Stimulated activated naive B cell treated with anti-CD40 and anti-IgM and Interleukin-4, amounts not matched to agents 10 μg/mL and 1 μg/mL and 100 μg/mL, for 72 hours (primary cell): ENCODE data around the gene SEL1L.
"Not testable (repeated sequence)": the region's sequence is repeated elsewhere in the genome, so short reads cannot be mapped to it uniquely, and the experiment has no call there.

Experiments
- ATAC-seq, 2 donors: fragments of 150-1000 bp; cut with Tn5 transposase; replicated peaks; 2 replicates each; pipeline ENCODE4 v1.10.0; 2021; ENCODE audit warnings: moderate library complexity in 1 of 2
- DNase-seq: peaks from one replicate; pipeline ENCODE4 v3.0.0; 2021
- H3K27ac Mint-ChIP-seq: one replicate; pipeline ENCODE4 v1.8.0; 2022; ENCODE audit warnings: mild to moderate bottlenecking, mixed read lengths
- H3K27me3 Mint-ChIP-seq, 2 donors: one replicate each; pipeline ENCODE4 v1.8.0; 2022; ENCODE audit warnings: mixed read lengths in 2 of 2
- H3K36me3 Mint-ChIP-seq, 2 donors: one replicate each; pipeline ENCODE4 v1.8.0; 2022; ENCODE audit warnings: mixed read lengths in 2 of 2, mild to moderate bottlenecking in 1 of 2
- H3K4me1 Mint-ChIP-seq, 2 donors: one replicate each; pipeline ENCODE4 v1.8.0; 2022; ENCODE audit warnings: mixed read lengths in 2 of 2, mild to moderate bottlenecking in 1 of 2
- H3K4me3 Mint-ChIP-seq, 2 donors: one replicate each; pipeline ENCODE4 v1.8.0; 2022; ENCODE audit warnings: mild to moderate bottlenecking in 2 of 2, mixed read lengths in 2 of 2, moderate library complexity in 1 of 2
- H3K9me3 Mint-ChIP-seq, 2 donors: one replicate each; pipeline ENCODE4 v1.8.0; 2022; ENCODE audit warnings: mixed read lengths in 2 of 2, mild to moderate bottlenecking in 1 of 2

SEL1L gene

GRCh38 chr14:81436296-81437138 lies 97.1 kb downstream of the SEL1L start:
- Mint-ChIP-seq H3K27me3 (peaks cover 64 to 89% of the 10 kb centered on the region in 2 donors), H3K9me3 (no peaks in the 10 kb centered on the region), H3K36me3 (no peaks in the 10 kb centered on the region), H3K4me3 (peak overlapping the region; percentile 52 to 70), H3K27ac (no peak overlapping the region), H3K4me1 (peaks cover 9 to 19% of the 10 kb centered on the region in 2 donors)
- peak; percentile 22 for DNase-seq
- peak; percentile 77 to 79 for ATAC-seq

- Mint-ChIP-seq H3K27ac (no peak overlapping the region), H3K4me1 (peaks cover 9 to 19% of the 10 kb centered on the region in 2 donors), H3K9me3 (no peaks in the 10 kb centered on the region), H3K4me3 (peak overlapping the region; percentile 79 to 84), H3K36me3 (no peaks in the 10 kb centered on the region), H3K27me3 (peaks cover 62 to 80% of the 10 kb centered on the region in 2 donors)
- DNase-seq (peak; percentile 10), ATAC-seq (peak; percentile 62 to 65)
Measured at GRCh38 chr14:81435391-81436295, 98.0 kb downstream of the SEL1L start.

- DNase-seq (no peak), ATAC-seq (no peak)
- Mint-ChIP-seq H3K27me3 (peaks cover 63 to 79% of the 10 kb centered on the region in 2 donors), H3K4me3 (peak overlapping the region; percentile 79 to 84), H3K36me3 (no peaks in the 10 kb centered on the region), H3K9me3 (no peaks in the 10 kb centered on the region), H3K4me1 (peaks cover 9 to 19% of the 10 kb centered on the region in 2 donors), H3K27ac (no peak overlapping the region)
Measured at GRCh38 chr14:81435048-81435390, 98.6 kb downstream of the SEL1L start.

- H3K4me1 Mint-ChIP-seq: peaks cover 9 to 19% of the 10 kb centered on the region in 2 donors
- no peak overlapping the region for H3K4me3 Mint-ChIP-seq
- H3K27ac Mint-ChIP-seq: no peak overlapping the region
- peaks cover 63 to 76% of the 10 kb centered on the region in 2 donors for H3K27me3 Mint-ChIP-seq
- DNase-seq (no peak), ATAC-seq (no peak)
- no peaks in the 10 kb centered on the region for H3K36me3 Mint-ChIP-seq
- no peaks in the 10 kb centered on the region for H3K9me3 Mint-ChIP-seq
Measured at GRCh38 chr14:81434230-81434629, 99.4 kb downstream of the SEL1L start.

GRCh38 chr14:81433378-81433777 lies 100.3 kb downstream of the SEL1L start:
- H3K27me3 Mint-ChIP-seq: peaks cover 56 to 68% of the 10 kb centered on the region in 2 donors

GRCh38 chr14:81432219-81432661 lies 101.4 kb downstream of the SEL1L start:
- no peaks in the 10 kb centered on the region for H3K36me3 Mint-ChIP-seq
- peaks cover 55 to 68% of the 10 kb centered on the region in 2 donors for H3K27me3 Mint-ChIP-seq
- H3K27ac Mint-ChIP-seq: no peak overlapping the region
- H3K4me3 Mint-ChIP-seq: no peak overlapping the region
- ATAC-seq (no peak), DNase-seq (no peak)
- H3K9me3 Mint-ChIP-seq: no peaks in the 10 kb centered on the region
- H3K4me1 Mint-ChIP-seq: peaks cover 8 to 23% of the 10 kb centered on the region in 2 donors

More at GRCh38 chr14:81433378-81433777, 100.3 kb downstream of the SEL1L start:
- Mint-ChIP-seq H3K4me3 (no peak overlapping the region), H3K36me3 (no peaks in the 10 kb centered on the region), H3K27ac (no peak overlapping the region), H3K9me3 (no peaks in the 10 kb centered on the region), H3K4me1 (peaks cover 7 to 19% of the 10 kb centered on the region in 2 donors)
- ATAC-seq: no peak
- no peak for DNase-seq

GRCh38 chr14:81430235-81430634 lies 103.4 kb downstream of the SEL1L start:
- Mint-ChIP-seq H3K27me3 (peaks cover 54 to 64% of the 10 kb centered on the region in 2 donors), H3K9me3 (no peaks in the 10 kb centered on the region), H3K4me1 (peaks cover 6 to 12% of the 10 kb centered on the region in 2 donors), H3K4me3 (no peak overlapping the region), H3K36me3 (no peaks in the 10 kb centered on the region), H3K27ac (no peak overlapping the region)
- no peak for DNase-seq
- no peak for ATAC-seq

GRCh38 chr14:81429749-81430148 lies 103.9 kb downstream of the SEL1L start:
- H3K27ac Mint-ChIP-seq, H3K4me3 Mint-ChIP-seq, DNase-seq, H3K36me3 Mint-ChIP-seq, H3K4me1 Mint-ChIP-seq, H3K9me3 Mint-ChIP-seq, ATAC-seq: not testable (repeated sequence)
- peaks cover 50 to 59% of the 10 kb centered on the region in 2 donors for H3K27me3 Mint-ChIP-seq

- Mint-ChIP-seq H3K27me3 (peaks cover 50 to 52% of the 10 kb centered on the region in 2 donors), H3K27ac (no peak overlapping the region), H3K4me3 (no peak overlapping the region), H3K4me1 (peaks cover 6 to 9% of the 10 kb centered on the region in 2 donors), H3K36me3 (no peaks in the 10 kb centered on the region), H3K9me3 (no peaks in the 10 kb centered on the region)
- DNase-seq (peak; percentile 4), ATAC-seq (peak; percentile 88 to 93)
Measured at GRCh38 chr14:81429028-81429427, 104.6 kb downstream of the SEL1L start.

- Mint-ChIP-seq H3K4me1 (peaks cover 6 to 9% of the 10 kb centered on the region in 2 donors), H3K36me3 (no peaks in the 10 kb centered on the region), H3K27ac (no peak overlapping the region), H3K9me3 (no peaks in the 10 kb centered on the region), H3K4me3 (no peak overlapping the region), H3K27me3 (peaks cover 37% of the 10 kb centered on the region in 2 donors)
- ATAC-seq (peak in 1 of 2 donors; percentile 4), DNase-seq (no peak)
Measured at GRCh38 chr14:81427348-81428058, 106.2 kb downstream of the SEL1L start.

- Mint-ChIP-seq H3K4me1 (peaks cover 6 to 9% of the 10 kb centered on the region in 2 donors), H3K27ac (peak overlapping the region; percentile 33), H3K27me3 (peaks cover 20 to 22% of the 10 kb centered on the region in 2 donors), H3K4me3 (no peak overlapping the region), H3K36me3 (no peaks in the 10 kb centered on the region), H3K9me3 (peaks cover 0 to 4% of the 10 kb centered on the region in 2 donors)
- DNase-seq: no peak
- ATAC-seq: no peak
Measured at GRCh38 chr14:81423504-81423903, 110.1 kb downstream of the SEL1L start.
